ENCODE results near the gene GALNT14. TPM values are rescaled to one million over a fixed set of nuclear protein-coding genes. Genes with fewer than 3 reads are reported as not detected.

The GALNT14 gene
- total and polyA plus RNA-seq, 4 experiments from 2014 or later, result 0.32 TPM; not detected in 3

DNA sequence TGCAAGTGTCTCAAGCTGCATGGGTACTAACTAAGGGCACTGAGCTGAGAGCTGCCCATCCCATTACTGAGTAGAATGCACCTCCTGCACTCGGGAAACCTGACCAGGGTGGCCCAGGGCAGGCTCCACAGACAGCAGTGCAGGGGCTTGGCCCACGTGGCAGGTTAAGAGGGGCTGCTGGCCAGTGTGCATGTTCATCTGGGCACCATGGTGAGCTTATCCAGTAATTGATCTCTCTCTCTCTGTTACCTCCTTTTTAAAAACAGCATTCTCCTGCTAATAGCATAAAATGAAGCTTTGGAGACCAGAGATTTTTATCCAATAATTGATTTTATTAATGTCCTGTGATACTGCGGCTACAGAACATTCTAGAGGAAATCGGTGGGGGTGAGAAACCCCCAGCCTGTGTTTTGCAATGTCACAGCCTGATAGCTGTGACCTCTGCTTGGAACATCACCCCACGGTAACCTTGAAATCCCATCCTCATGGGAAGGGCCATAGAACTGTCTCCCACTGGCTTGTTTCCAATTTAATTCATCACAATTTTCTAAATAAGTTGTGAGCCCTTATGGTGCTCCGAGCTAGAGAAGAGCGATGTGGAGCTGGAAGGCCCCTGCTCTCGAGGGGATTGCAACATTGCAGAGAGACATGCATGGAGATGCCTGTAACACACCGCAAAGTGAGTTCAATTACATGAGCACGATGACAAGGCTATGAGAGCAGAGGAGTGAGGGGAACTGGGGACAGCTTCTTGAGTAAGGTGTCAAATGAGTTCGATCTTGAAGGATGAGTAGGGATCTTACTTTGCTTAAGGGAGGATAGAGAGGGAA, 143.8 kb downstream of the GALNT14 start:
- Histone ChIP-seq H3K27me3 (ENCODE audit: insufficient read depth, low read length) (no peaks in the 10 kb centered on the region), H3K9me3 (ENCODE audit: control insufficient read depth in 1 of 2, low read length in 2 of 2) (no peaks in the 10 kb centered on the region), H3K4me1 (ENCODE audit: insufficient read depth, low read length) (no peaks in the 10 kb centered on the region), H3K27ac (ENCODE audit: low read depth, low read length) (no peak overlapping the region), H3K4me3 (ENCODE audit: low read length in 2 of 2) (no peak overlapping the region), H3K36me3 (ENCODE audit: insufficient read depth, low read length) (no peaks in the 10 kb centered on the region)
- DNase-seq, result no peak
- no peaks in the 10 kb centered on the region for H3K9me3 Mint-ChIP-seq
- ChIA-PET CTCF (ENCODE audit: partially characterized antibody) (no interaction called here), POLR2A (ENCODE audit: partially characterized antibody) (no interaction called here)
- no peak overlapping the region for H3K4me3 Mint-ChIP-seq
- H3K36me3 Mint-ChIP-seq, result no peaks in the 10 kb centered on the region
- intact Hi-C loops (cut with micrococcal nuclease), result no loop called here
- peaks cover 1 to 4% of the 10 kb centered on the region in 2 donors for H3K27me3 Mint-ChIP-seq
- H3K4me1 Mint-ChIP-seq, result no peaks in the 10 kb centered on the region
- H3K27ac Mint-ChIP-seq, result no peak overlapping the region

DNA sequence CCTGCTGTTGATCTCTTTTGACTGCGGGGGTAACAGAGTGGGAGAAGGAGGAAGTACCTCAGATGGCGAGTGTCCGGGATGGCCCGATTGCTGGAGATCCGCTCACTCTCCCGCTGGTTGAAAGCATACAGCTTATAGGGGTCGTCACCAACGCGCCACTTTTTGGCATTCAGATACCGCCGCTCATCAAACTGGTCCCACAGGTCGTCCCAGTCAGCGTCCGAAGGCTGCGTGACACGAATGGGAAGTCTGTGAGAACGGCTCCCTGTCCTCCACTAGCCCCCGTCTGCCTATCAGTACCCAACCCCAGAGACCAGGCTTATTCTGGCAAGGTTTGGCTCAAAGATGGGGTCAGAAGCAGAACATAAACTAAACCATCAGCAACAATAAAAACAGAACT, 145.5 kb downstream of the GALNT14 start:
- CTCF ChIA-PET (ENCODE audit: partially characterized antibody), result no interaction called here
- H3K27me3 Mint-ChIP-seq, result peaks cover 1 to 3% of the 10 kb centered on the region in 2 donors

DNA sequence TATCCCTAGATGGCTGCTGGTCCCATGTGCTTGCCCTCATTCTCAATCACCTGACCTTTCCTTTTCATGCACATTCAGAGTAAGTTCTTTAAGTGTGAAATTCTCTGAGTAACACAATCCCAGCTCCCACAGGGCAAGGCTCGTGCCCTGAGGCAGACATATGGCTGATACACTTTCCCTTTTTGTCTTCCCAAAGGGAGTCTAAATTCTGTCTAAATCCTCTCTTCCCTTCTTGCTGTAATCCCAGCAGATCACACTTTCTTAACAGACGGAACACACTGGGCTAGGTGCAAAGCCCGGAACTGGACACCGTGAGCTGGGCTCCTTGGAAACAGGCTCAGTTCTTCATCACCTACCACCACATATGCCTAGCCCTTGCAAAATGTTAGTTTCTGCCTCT, 147.6 kb downstream of the GALNT14 start:
- H3K27me3 ChIP-seq (ENCODE audit: insufficient read depth, low read length), result no peaks in the 10 kb centered on the region
- H3K36me3 ChIP-seq (ENCODE audit: insufficient read depth, low read length), result no peaks in the 10 kb centered on the region
- peaks cover 0 to 3% of the 10 kb centered on the region in 2 donors for H3K27me3 Mint-ChIP-seq
- H3K4me1 ChIP-seq (ENCODE audit: insufficient read depth, low read length), result no peaks in the 10 kb centered on the region
- CTCF ChIA-PET (ENCODE audit: partially characterized antibody), result no interaction called here
- H3K27ac ChIP-seq (ENCODE audit: low read depth, low read length), result no peak overlapping the region
- POLR2A ChIA-PET (ENCODE audit: partially characterized antibody), result no interaction called here
- H3K4me1 Mint-ChIP-seq, result no peaks in the 10 kb centered on the region
- H3K9me3 Mint-ChIP-seq, result no peaks in the 10 kb centered on the region
- no peak overlapping the region for H3K4me3 Mint-ChIP-seq
- no peak overlapping the region for H3K4me3 ChIP-seq (ENCODE audit: low read length in 2 of 2)
- no peaks in the 10 kb centered on the region for H3K36me3 Mint-ChIP-seq
- DNase-seq, result no peak
- no peak overlapping the region for H3K27ac Mint-ChIP-seq
- intact Hi-C loops (cut with micrococcal nuclease), result no loop called here
- H3K9me3 ChIP-seq (ENCODE audit: control insufficient read depth in 1 of 2, low read length in 2 of 2), result no peaks in the 10 kb centered on the region

More for the DNA sequence above, 145.5 kb downstream of the GALNT14 start:
- Histone ChIP-seq H3K4me1 (ENCODE audit: insufficient read depth, low read length) (no peaks in the 10 kb centered on the region), H3K4me3 (ENCODE audit: low read length in 2 of 2) (no peak overlapping the region), H3K36me3 (ENCODE audit: insufficient read depth, low read length) (no peaks in the 10 kb centered on the region), H3K27me3 (ENCODE audit: insufficient read depth, low read length) (no peaks in the 10 kb centered on the region), H3K9me3 (ENCODE audit: control insufficient read depth in 1 of 2, low read length in 2 of 2) (no peaks in the 10 kb centered on the region), H3K27ac (ENCODE audit: low read depth, low read length) (no peak overlapping the region)
- Mint-ChIP-seq H3K4me1 (no peaks in the 10 kb centered on the region), H3K36me3 (no peaks in the 10 kb centered on the region), H3K9me3 (no peaks in the 10 kb centered on the region), H3K4me3 (no peak overlapping the region), H3K27ac (no peak overlapping the region)
- POLR2A ChIA-PET (ENCODE audit: partially characterized antibody), result no interaction called here
- intact Hi-C loops (cut with micrococcal nuclease), result no loop called here
- no peak for DNase-seq

DNA sequence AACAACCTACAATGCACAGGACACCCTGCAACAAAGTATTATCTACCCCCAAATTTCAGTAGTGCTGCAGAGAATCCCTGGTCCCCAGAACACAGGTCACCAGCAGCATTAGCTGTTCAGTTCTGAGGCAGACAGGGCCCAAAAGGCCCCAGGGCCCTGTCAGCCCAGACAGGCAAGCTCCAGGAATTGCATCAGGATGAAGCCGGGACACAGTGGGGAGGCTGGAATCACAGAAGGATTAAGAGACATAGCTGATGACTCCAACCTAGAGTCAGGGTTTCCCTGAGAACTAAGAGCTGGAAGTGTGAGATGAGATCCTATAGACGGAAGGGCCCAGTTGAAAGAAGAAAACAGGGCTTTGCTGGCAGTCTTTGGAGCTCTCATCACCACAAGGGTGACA, 148.1 kb downstream of the GALNT14 start:
- no peaks in the 10 kb centered on the region for H3K4me1 Mint-ChIP-seq
- no peaks in the 10 kb centered on the region for H3K27me3 ChIP-seq (ENCODE audit: insufficient read depth, low read length)
- H3K36me3 ChIP-seq (ENCODE audit: insufficient read depth, low read length), result no peaks in the 10 kb centered on the region
- ChIA-PET POLR2A (ENCODE audit: partially characterized antibody) (no interaction called here), CTCF (ENCODE audit: partially characterized antibody) (no interaction called here)
- H3K4me3 Mint-ChIP-seq, result no peak overlapping the region
- H3K9me3 Mint-ChIP-seq, result no peaks in the 10 kb centered on the region
- H3K27ac Mint-ChIP-seq, result no peak overlapping the region
- no peak overlapping the region for H3K4me3 ChIP-seq (ENCODE audit: low read length in 2 of 2)
- no peaks in the 10 kb centered on the region for H3K9me3 ChIP-seq (ENCODE audit: control insufficient read depth in 1 of 2, low read length in 2 of 2)
- intact Hi-C loops (cut with micrococcal nuclease), result no loop called here
- H3K36me3 Mint-ChIP-seq, result no peaks in the 10 kb centered on the region
- no peak for DNase-seq
- H3K27me3 Mint-ChIP-seq, result peaks cover 0 to 3% of the 10 kb centered on the region in 2 donors
- H3K27ac ChIP-seq (ENCODE audit: low read depth, low read length), result no peak overlapping the region
- H3K4me1 ChIP-seq (ENCODE audit: insufficient read depth, low read length), result no peaks in the 10 kb centered on the region

DNA sequence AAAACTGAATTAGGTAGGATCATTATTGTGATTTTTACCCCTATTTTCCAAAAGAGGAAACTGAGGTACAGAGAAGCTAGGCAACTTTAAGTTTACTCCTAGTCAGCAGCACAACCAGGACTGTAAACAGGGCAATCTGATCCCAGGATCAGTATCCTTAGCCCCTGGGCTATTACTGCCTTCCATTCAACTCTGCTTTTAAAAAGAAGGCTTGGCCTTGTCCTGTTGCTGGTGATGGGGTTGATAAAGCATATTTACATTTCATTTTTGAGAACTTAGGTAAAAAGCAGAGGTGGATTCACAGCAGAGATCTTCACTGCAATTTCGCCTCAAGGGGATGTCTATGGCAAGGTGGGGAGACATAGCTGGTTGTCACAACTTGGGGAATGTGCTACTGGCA, 148.5 kb downstream of the GALNT14 start:
- Mint-ChIP-seq H3K36me3 (no peaks in the 10 kb centered on the region), H3K4me1 (no peaks in the 10 kb centered on the region), H3K9me3 (no peaks in the 10 kb centered on the region), H3K4me3 (no peak overlapping the region), H3K27me3 (peaks cover 2% of the 10 kb centered on the region in 2 donors), H3K27ac (no peak overlapping the region)
- Histone ChIP-seq H3K4me1 (ENCODE audit: insufficient read depth, low read length) (no peaks in the 10 kb centered on the region), H3K27ac (ENCODE audit: low read depth, low read length) (no peak overlapping the region), H3K4me3 (ENCODE audit: low read length in 2 of 2) (no peak overlapping the region), H3K9me3 (ENCODE audit: control insufficient read depth in 1 of 2, low read length in 2 of 2) (no peaks in the 10 kb centered on the region), H3K36me3 (ENCODE audit: insufficient read depth, low read length) (no peaks in the 10 kb centered on the region), H3K27me3 (ENCODE audit: insufficient read depth, low read length) (no peaks in the 10 kb centered on the region)
- no peak for DNase-seq
- ChIA-PET CTCF (ENCODE audit: partially characterized antibody) (no interaction called here), POLR2A (ENCODE audit: partially characterized antibody) (no interaction called here)
- intact Hi-C loops (cut with micrococcal nuclease), result no loop called here

DNA sequence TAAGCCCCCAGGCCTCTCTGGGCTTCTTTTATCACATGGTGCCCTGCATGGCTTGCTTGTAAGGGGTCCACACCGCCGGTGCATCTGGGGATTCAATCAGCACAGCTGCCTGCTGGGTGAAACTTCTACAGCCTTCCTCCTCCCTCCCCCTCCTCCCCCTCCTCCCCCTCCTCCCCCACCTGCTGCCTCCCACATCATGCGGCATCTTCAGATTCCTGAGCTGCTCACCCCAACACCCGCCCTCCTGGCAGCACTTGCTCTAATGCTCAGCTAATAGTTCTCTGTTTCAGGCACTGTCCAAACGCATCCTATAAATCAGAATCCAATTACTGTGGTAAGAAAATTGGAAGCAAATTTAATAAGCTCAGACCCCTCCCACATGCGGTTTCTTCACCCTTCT, 150.7 kb downstream of the GALNT14 start:
- ChIA-PET CTCF (ENCODE audit: partially characterized antibody) (no interaction called here), POLR2A (ENCODE audit: partially characterized antibody) (no interaction called here)
- no peaks in the 10 kb centered on the region for H3K27me3 ChIP-seq (ENCODE audit: insufficient read depth, low read length)
- intact Hi-C loops (cut with micrococcal nuclease), result no loop called here
- no peaks in the 10 kb centered on the region for H3K4me1 ChIP-seq (ENCODE audit: insufficient read depth, low read length)
- no peak overlapping the region for H3K27ac ChIP-seq (ENCODE audit: low read depth, low read length)
- Mint-ChIP-seq H3K4me1 (no peaks in the 10 kb centered on the region), H3K27ac (no peak overlapping the region), H3K9me3 (no peaks in the 10 kb centered on the region), H3K4me3 (no peak overlapping the region), H3K36me3 (no peaks in the 10 kb centered on the region), H3K27me3 (peaks cover 2% of the 10 kb centered on the region in 2 donors)
- H3K4me3 ChIP-seq (ENCODE audit: low read length in 2 of 2), result no peak overlapping the region
- no peak for DNase-seq
- no peaks in the 10 kb centered on the region for H3K36me3 ChIP-seq (ENCODE audit: insufficient read depth, low read length)
- H3K9me3 ChIP-seq (ENCODE audit: control insufficient read depth in 1 of 2, low read length in 2 of 2), result no peaks in the 10 kb centered on the region

DNA sequence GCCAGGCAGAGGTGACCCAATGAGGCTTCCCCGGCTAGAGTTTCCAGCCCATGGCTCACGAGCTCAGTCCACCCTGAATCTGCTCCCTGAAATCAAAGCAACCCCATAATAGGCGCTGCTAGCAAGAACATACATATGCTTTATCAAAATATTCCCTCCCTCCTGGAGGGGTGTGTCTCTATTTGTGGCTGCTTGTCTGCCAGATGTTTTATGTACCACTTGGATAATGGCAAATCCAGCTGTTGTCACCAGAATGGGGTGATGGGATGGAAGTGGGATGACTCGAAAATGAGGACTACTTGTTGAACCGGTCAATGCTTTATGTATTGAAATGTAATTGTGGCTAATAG, 152.0 kb downstream of the GALNT14 start:
- Mint-ChIP-seq H3K27ac (no peak overlapping the region), H3K9me3 (no peaks in the 10 kb centered on the region), H3K4me1 (no peaks in the 10 kb centered on the region), H3K27me3 (peaks cover 2 to 3% of the 10 kb centered on the region in 2 donors), H3K36me3 (no peaks in the 10 kb centered on the region), H3K4me3 (no peak overlapping the region)
- CTCF ChIA-PET (ENCODE audit: partially characterized antibody), result no interaction called here
- intact Hi-C loops (cut with micrococcal nuclease), result no loop called here
- Histone ChIP-seq H3K27me3 (ENCODE audit: insufficient read depth, low read length) (no peaks in the 10 kb centered on the region), H3K9me3 (ENCODE audit: control insufficient read depth in 1 of 2, low read length in 2 of 2) (no peaks in the 10 kb centered on the region), H3K4me3 (ENCODE audit: low read length in 2 of 2) (no peak overlapping the region), H3K4me1 (ENCODE audit: insufficient read depth, low read length) (no peaks in the 10 kb centered on the region), H3K27ac (ENCODE audit: low read depth, low read length) (no peak overlapping the region), H3K36me3 (ENCODE audit: insufficient read depth, low read length) (no peaks in the 10 kb centered on the region)
- DNase-seq, result no peak
- POLR2A ChIA-PET (ENCODE audit: partially characterized antibody), result no interaction called here
